Stimulated activated CD8-positive, alpha-beta memory T cell treated with anti-CD3 and anti-CD28 coated beads, Interleukin-4, amount 100 ng/mL, for 24 hours (primary cell): ENCODE measurements around the gene TOB1.
A peak's percentile ranks its signal among the peaks of the same experiment; 100 is the strongest.

Experiments used
- DNase-seq: peaks from one replicate; pipeline ENCODE4 v3.0.0-alpha.2; 2020; ENCODE audit warnings: low read depth

The TOB1 gene, protein sequence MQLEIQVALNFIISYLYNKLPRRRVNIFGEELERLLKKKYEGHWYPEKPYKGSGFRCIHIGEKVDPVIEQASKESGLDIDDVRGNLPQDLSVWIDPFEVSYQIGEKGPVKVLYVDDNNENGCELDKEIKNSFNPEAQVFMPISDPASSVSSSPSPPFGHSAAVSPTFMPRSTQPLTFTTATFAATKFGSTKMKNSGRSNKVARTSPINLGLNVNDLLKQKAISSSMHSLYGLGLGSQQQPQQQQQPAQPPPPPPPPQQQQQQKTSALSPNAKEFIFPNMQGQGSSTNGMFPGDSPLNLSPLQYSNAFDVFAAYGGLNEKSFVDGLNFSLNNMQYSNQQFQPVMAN

DNA sequence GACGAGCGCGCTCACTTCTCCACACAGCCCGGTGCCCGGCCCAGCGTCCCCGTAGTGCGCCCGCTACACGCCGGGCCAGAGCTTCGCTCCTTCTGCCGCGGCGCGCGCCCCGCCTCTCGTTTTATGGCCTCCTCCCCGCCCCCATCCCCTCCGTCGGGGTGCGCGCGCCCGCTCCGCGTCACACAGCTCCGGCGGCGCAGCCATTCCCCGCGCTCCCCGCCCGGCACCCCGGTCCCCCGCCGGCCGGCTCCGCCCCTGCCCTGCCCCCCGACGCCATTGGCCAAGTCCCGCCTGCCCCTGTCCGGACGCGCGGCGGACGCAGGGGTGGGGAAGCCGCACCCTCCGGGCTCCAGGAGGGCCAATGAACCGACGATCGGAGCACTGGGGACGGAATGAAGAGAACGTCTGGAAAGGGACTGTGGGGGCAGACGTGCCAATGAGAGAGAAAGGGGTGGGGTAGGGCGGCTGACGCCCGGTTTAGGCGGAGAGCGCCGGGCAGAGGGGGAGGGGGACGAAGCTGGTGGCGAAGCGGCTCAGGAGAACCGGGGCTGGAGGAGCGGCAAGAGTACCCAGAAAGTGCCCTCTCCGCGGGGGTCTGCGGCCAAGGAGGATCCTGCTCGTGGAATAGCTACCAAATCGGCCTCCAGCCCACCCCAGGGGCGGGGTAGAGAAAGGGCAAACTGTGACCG is at the start of gene TOB1:
TOB1 (minus strand) TSS at position 94 of the 689 bp plus-strand sequence. CDS start 2,337 bp downstream, outside the sequence.
- peak; percentile 95 for DNase-seq

DNA sequence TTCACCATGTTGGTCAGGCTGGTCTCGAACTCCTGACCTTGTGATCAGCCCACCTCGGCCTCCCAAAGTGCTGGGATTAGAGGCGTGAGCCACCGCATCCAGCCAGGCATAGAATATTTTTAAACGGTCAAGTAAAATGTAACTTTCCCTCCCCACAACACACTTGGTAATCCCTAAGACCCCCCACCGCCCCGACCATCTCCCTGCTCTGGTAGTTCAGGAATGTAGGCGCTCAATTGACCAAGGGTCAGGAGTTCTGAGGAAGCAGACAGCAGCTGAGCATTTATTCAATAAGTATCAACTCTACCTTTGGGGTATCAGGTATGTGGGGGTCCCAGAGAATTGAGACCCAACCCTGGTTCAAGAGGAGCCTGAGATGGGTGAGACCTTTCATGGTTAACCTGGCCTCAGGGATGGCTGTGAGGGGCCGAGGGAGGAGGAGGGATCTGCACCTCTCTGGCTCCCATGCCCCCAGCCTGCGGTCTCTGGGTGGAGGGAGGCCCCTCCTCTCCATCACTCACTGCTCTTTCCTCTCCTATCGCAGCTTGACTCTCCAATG is 48.4 kb upstream of the TOB1 start:
- DNase-seq: no peak

GRCh38 chr17:50913120-50913519 is 47.0 kb upstream of the TOB1 start:
- DNase-seq: no peak

DNA sequence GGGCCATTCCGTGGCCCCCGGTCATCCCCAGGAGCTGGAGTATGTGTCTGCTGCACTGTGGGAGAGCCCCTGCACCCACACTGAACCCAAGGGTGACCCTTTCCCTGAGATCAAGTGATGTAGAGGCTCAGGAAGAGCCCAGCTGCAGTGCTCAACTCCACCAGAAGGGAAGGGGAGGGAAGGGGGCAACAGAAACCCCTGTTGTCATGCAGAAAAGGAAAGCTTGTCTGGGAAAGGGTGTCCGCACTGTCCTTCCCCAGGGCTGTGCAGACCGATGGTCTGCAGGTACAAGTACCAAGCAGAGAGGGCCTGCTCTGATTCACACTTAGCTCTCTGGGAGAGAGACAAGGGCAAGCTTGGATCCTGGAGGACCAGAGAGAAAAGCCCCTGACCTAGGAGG is 45.7 kb upstream of the TOB1 start:
- no peak for DNase-seq

DNA sequence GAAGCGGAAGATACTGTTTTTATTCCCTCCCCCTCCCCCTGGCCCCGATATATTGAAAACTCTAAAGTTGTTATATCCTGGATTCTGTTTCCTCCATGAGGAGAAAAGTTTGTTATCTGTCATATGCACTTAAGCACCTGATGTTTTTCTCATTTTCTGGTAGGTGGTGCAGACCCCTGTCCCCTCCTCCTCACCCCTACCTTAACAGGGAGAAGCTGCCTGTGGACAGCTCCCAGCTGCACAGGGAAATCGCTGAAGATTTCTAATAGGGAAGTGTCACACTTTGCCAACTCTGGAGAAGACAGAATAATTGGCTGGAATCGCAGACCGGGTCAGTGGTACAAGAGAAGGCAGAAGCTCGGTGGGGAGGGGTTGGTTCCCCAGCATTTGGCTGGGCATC is 45.3 kb upstream of the TOB1 start:
- DNase-seq: no peak

DNA sequence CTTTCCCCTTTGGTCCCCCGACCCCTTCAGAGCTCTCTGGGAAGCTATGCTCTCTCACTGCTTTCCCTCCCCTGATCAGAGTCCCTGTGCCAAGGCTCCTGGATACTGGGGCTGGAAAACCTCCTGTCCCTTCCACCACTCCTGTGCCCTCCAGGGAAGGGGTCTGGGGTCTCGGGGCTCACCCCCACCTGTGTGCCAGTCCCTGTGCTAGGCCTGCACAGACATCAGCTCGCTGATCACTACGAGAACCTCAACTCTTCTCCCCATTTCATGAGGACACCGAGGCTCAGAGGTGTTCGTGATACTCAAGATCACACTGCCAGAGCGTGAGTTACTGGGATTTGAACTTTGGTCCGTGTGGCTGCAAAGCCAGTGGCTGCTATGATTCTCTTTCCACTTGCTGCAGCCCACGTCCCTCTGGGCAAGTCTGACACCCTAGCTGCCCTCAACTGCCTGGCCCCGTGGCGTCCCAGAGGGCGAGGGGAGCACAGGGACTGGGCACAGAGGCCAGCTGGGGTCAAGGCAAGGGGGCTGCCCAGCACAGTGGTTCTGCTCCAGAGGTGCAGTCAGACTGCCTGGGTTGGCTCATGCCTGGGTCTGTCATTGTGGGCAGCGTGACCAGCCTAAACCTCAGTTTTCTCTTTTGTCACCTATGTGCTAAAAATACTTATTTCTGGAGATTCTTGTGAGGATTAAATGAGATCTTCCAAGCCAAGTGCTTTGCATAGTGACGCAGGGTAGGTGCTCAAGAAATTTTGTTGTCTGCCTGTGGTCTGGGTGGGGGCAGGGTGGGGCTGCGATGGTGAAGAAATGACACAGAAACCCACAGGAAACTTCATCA is 43.8 kb upstream of the TOB1 start:
- DNase-seq: peak; percentile 58

DNA sequence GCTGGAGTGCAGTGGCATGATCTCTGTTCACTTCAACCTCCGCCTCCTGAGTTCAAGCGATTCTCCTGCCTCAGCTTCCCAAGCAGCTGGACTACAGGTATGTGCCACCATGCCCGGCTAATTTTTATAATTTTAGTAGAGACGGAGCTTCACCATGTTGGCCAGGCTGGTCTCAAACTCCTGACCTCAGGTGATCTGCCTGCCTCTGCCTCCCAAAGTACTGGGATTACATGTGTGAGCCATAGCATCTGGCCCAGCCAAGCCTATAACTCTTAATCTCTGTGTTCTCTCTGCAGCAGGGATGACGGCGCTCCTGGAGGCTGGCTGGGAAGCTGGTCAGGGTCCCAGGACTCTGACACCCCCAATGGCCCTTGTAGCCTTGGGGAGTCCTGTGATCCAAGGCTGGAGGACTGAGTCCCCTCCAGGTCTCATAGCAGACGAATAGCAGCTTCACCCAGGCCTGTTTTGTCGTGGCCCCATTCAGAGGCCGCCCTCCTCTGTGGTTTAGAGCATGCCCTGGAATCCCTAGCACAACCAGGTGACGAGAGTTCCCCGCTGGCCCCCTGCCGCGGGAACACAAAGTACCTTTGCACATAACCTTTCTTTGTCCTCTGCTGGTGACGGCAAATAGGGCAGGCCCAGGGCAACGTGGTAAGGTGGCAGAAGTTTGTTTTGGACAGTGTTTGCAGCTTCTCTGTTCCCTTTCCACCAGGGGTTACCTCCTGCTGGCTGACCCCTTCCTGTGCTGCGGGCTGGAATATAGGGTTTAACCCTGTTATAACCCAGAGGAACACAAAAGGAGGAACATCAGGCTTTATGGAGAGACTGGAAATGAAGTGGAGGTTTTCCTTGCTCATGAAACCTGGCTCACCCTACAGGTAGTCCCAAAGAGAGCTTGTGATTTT is 43.0 kb upstream of the TOB1 start:
- no peak for DNase-seq

DNA sequence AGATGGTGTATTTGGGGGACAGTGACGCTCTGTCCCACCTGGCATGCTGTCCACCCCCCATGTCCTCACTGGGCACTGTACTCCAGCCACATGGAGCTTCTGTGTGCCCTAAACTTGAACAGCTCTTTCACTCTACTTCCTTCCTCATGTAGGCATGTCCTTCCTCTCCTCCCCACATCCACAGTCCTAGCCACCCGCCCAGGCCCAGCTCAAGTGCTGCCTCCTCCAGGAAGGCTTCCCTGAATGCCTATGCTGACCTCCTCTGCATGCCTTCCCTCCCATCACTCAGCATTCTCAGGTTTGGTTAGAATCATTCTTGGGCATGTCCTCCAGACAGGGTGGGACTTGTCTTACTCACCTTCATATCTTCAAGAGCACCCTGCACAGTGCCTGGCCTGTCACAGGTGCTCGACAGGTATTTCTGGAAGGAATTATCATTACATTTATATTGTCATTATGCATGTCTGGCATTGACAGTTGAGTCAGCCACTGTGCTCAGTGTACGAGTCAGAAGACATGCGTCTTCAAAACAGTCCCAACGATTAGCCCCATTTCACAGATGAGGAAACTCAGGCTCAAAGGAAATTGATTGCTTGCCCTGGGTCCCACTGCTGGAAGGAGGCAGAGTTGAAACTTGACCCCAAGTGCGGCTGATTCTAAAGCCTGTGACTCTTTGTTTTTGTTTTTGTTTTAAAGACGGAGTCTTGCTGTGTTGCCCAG is 42.1 kb upstream of the TOB1 start:
- DNase-seq: no peak

DNA sequence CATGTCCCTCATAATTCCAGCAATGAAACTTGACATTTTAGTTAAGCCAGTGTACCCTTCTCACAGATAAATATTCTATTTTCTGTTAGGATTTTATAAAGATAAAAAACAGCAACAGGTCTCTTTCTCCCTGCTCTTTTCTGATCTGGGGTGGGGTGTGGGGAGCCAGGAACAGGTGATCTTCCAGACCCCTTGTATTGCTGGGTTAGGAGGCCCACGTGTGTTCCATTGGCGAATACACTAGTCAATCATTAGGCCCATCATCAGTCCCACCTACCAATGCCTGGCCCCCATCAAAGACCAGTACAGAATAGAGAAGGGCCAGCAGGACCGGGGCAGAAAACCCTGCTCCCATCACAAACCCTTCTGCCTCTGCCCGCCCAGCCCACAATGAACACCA is 40.3 kb upstream of the TOB1 start:
- no peak for DNase-seq

GRCh38 chr17:50905460-50905803 is 39.3 kb upstream of the TOB1 start:
- no peak for DNase-seq

GRCh38 chr17:50904518-50905459 is 38.6 kb upstream of the TOB1 start:
- no peak for DNase-seq

- DNase-seq: no peak
Observed at GRCh38 chr17:50903604-50904517, 37.7 kb upstream of the TOB1 start.

DNA sequence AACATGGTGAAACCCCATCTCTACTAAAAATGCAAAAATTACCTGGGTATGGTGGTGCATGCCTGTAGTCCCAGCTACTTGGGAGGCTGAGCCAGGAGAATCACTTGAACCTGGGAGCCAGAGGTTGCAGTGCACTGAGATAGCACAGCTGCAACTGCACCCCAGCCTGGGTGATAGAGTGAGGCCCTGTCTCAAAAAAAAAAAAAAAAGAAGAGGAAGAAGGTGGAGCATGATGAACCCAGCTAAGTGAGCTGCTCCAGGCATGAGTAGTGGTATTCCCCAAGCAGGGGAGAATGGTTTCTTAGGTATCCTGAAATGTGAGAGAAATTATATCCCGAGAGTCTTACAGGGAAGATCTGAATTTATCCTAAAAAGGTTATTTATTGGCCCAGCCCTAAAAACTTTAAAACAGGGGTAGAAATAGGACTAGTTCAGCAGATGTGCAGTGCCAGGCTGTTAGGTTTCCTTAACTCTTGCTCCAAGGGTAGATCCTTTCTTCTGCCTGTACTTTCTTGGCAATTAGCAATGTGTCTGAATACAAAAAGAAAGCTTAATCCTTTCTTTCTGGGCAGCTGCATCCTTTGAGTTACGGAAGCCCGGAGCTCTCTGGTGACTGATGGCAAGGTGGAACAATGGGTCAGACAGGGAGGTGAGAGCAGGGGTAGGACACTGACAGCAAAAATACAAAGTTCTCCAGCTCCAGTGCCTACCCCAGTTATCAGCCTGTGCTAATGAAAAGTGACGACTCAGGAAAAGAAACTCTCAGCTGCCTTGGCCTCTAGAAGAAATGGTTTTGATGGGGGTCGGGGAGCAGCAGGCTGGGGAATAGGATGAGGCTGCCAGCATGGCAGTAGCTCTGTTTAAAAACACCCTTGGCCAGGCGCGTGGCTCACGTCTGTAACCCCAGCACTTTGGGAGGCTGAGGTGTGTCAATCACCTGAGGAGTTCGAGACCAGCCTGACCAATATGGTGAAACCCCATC is 36.5 kb upstream of the TOB1 start:
- no peak for DNase-seq

DNA sequence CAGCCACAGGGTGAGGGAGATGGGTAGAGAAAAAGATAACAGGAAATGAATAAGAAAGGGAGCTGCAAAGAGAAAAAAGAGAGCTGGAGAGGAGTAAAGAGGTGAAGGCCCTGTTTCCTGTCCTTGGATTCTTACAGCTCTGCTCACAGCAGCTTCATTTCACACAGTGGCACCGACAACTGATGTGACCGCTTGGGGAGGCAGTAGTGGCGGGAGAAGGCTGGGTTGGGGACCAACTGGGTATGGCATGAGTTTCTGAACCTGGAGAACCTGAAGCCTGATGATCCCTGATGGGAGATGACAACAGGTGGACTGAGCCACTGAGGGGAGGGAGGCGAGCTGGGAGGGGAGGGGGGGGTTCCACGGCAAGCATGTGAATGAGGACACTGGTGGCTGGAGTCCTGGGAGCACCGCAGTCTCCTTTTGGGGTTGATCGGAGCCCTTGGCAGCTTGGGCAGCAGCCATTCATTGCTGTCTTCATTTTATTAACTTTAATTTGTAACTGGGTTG is 34.3 kb upstream of the TOB1 start:
- DNase-seq: no peak

DNA sequence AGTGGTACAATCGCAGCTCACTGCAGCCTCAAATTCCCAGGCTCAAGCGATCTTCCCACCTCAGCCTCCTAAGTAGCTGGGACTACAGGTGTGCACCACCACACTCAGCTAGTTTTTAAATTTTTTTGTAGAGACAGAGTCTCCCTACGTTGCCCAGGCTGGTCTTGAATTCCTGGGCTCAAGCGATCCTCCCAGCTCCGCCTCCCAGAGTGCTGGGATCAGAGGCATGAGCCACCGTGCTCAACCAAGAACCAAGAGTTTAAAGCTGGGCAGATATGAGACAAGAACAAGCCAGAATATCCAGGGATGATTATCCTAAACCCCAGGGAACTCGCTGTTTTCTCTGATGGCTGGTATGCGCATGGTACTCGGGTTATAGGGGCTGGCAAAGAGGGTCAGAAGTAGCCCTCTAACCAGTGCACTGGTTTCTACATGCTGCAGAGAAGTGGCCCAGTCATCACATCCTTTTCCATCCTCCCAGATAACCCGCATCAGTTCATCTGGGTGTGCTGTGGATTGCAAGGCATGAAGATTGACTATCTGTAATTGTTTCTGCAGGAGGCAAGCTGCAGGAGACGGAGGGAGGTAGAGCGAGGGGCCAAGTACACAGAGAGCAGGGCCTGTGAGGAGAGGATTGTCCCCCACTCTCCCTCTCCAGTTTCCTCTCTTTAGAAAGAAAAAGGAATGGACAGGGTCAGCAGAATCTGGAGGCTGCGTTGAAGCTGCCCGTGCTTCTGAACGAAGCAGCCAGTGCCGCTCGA is 33.6 kb upstream of the TOB1 start:
- no peak for DNase-seq

DNA sequence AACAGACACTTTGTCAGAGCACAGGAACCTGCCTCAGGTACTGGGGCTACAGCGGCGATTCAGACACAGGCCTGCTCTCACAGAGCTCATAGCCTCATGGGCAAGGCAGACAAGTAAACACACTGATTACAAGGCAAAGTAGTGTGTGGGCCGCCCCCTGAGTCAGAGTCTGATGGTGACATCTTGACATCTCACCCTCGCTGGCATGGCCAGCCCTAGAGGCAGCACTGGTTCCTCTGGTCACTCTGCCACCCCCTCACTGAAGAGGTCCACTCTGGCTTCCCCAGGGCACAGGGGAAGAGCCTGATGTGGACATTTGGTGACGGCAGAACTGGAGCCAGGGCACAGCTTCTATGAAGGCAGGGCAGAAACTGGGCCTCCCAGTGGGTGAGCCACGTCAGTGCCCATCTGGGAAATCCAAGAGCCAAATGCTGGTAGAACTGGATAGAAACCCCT is 32.9 kb upstream of the TOB1 start:
- no peak for DNase-seq
